ENCODE measurements around the gene TESK1.
"Not testable (repeated sequence)": the region's sequence is repeated elsewhere in the genome, so short reads cannot be mapped to it uniquely, and the experiment has no call there.

Gene TESK1

DNA sequence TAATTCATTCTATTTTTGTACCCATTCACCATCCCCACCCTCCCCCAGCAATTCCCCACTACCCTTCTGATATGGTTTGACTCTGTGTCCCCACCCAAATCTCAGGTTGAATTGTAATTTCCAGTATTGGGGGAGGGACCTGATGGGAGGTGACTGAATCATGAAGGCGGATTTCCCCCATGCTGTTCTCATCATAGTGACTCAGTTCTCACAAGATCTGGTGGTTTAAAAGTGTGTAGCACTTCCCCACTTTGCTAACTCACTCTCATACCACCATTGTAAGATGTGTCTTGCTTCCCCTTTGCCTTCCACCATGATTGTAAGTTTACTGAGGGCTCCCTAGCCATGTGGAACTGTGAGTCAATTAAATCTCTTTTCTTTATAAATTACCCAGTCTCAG, 25.9 kb upstream of the TESK1 start:
- peak in 1 of 2 experiments; percentile 5 for DNase-seq (ENCODE audit: low read depth in 1 of 2, low spot score in 1 of 2)
- Histone ChIP-seq H3K27ac (replicated peaks) (no peak overlapping the region), H3K27me3 (ENCODE audit: insufficient read depth, poor library complexity, severe bottlenecking) (no peaks in the 10 kb centered on the region), H3K4me3 (replicated peaks; ENCODE audit: insufficient read depth, low read length) (no peak overlapping the region)
- TF ChIP-seq, protein P1, sequence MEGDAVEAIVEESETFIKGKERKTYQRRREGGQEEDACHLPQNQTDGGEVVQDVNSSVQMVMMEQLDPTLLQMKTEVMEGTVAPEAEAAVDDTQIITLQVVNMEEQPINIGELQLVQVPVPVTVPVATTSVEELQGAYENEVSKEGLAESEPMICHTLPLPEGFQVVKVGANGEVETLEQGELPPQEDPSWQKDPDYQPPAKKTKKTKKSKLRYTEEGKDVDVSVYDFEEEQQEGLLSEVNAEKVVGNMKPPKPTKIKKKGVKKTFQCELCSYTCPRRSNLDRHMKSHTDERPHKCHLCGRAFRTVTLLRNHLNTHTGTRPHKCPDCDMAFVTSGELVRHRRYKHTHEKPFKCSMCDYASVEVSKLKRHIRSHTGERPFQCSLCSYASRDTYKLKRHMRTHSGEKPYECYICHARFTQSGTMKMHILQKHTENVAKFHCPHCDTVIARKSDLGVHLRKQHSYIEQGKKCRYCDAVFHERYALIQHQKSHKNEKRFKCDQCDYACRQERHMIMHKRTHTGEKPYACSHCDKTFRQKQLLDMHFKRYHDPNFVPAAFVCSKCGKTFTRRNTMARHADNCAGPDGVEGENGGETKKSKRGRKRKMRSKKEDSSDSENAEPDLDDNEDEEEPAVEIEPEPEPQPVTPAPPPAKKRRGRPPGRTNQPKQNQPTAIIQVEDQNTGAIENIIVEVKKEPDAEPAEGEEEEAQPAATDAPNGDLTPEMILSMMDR (IDR thresholded peaks at IDR 0.05; ENCODE audit: insufficient read depth, low read length) = no peak
- TF ChIP-seq SPI1 (IDR thresholded peaks at IDR 0.05; ENCODE audit: borderline replicate concordance, low read depth) (no peak), POLR2AphosphoS5 (IDR thresholded peaks at IDR 0.05; ENCODE audit: low read depth) (no peak), GABPA (IDR thresholded peaks at IDR 0.05; ENCODE audit: low read depth) (no peak)
- TF ChIP-seq, protein P2, sequence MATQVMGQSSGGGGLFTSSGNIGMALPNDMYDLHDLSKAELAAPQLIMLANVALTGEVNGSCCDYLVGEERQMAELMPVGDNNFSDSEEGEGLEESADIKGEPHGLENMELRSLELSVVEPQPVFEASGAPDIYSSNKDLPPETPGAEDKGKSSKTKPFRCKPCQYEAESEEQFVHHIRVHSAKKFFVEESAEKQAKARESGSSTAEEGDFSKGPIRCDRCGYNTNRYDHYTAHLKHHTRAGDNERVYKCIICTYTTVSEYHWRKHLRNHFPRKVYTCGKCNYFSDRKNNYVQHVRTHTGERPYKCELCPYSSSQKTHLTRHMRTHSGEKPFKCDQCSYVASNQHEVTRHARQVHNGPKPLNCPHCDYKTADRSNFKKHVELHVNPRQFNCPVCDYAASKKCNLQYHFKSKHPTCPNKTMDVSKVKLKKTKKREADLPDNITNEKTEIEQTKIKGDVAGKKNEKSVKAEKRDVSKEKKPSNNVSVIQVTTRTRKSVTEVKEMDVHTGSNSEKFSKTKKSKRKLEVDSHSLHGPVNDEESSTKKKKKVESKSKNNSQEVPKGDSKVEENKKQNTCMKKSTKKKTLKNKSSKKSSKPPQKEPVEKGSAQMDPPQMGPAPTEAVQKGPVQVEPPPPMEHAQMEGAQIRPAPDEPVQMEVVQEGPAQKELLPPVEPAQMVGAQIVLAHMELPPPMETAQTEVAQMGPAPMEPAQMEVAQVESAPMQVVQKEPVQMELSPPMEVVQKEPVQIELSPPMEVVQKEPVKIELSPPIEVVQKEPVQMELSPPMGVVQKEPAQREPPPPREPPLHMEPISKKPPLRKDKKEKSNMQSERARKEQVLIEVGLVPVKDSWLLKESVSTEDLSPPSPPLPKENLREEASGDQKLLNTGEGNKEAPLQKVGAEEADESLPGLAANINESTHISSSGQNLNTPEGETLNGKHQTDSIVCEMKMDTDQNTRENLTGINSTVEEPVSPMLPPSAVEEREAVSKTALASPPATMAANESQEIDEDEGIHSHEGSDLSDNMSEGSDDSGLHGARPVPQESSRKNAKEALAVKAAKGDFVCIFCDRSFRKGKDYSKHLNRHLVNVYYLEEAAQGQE (IDR thresholded peaks at IDR 0.05; ENCODE audit: insufficient replicate concordance, low read depth) = no peak

DNA sequence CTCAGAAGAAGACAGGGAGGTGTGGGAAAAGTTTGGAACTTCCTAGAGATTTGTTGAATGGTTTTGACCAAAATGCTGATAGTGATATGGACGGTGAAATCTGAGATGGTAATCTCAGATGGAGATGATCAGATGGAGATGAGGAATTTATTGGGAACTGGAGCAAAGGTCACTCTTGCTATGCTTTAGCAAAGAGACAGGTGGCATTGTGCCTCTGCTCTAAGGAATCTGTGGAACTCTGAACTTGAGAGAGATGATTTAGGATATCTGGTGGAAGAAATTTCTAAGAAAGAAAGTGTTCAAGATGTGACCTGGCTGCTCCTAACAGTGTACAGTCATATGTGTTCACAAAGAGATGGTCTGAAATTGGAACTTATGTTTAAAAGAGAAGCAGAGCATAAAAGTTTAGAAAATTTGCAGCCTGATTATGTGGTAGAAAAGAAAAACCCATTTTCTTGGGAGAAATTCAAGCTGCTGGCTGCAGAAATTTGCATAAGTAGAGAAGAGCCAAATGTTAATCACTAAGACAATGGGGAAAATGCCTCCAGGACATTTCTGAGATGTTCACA, 25.3 kb upstream of the TESK1 start:
- not testable (repeated sequence) for H3K4me3 ChIP-seq (replicated peaks; ENCODE audit: insufficient read depth, low read length); DNase-seq (ENCODE audit: low read depth in 1 of 2, low spot score in 1 of 2); H3K27me3 ChIP-seq (ENCODE audit: insufficient read depth, poor library complexity, severe bottlenecking); H3K27ac ChIP-seq (replicated peaks)

DNA sequence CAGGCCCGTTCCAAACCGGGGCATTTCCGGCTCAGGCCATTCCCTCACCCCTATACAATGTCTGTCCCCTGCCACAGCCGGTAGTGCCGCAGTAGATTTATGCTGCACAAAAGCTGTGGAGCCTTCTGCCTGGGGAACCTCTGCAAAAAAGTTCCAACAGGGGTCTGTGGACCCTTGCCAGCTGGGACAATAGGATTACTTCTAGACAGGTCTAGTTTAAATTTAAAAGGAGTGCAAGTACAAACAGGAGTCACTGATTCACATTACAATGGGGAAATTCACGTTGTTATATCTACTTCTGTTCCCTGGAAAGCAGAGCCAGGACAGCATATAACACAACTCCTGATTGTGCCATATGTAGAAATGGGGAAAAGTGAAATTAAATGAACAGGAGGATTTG, 21.5 kb upstream of the TESK1 start:
- not testable (repeated sequence) for DNase-seq (ENCODE audit: low read depth in 1 of 2, low spot score in 1 of 2); H3K4me3 ChIP-seq (replicated peaks; ENCODE audit: insufficient read depth, low read length); H3K27me3 ChIP-seq (ENCODE audit: insufficient read depth, poor library complexity, severe bottlenecking); H3K27ac ChIP-seq (replicated peaks)

DNA sequence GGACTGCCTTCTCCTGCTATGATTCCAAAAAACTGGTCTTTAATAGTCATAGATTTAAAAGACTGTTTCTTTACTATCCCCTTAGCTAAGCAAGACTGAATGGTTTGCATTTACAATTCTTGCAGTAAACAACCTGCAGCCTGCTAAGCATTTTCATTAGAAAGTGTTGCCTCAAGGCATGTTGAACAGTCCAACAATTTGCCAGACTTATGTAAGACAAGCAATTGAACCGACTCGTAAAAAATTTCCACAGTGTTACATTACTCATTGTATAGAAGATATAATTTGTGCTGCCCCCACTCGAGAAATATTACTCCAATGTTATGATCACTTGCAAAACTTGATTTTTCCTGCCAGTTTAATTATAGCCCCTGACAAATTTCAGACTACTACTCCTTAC, 20.4 kb upstream of the TESK1 start:
- H3K27me3 ChIP-seq (ENCODE audit: insufficient read depth, poor library complexity, severe bottlenecking); H3K4me3 ChIP-seq (replicated peaks; ENCODE audit: insufficient read depth, low read length); H3K27ac ChIP-seq (replicated peaks); DNase-seq (ENCODE audit: low read depth in 1 of 2, low spot score in 1 of 2): not testable (repeated sequence)

DNA sequence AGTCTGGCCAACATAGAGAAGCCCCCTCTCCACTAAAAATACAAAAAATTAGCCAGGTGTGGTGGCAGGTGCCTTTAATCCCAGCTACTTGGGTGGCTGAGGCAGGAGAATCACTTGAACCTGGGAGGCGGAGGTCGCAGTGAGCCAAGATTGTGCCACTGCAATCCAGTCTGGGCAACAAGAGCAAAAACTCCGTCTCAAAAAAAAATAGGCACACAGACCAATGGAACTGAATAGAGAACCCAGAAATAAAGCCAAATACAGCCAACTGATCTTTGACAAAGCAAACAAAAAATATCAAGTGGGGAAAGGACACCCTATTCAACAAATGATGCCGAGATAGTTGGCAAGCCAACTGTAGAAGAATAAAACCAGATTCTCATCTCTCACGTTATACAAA, 16.6 kb upstream of the TESK1 start:
- H3K4me3 ChIP-seq (replicated peaks; ENCODE audit: insufficient read depth, low read length); DNase-seq (ENCODE audit: low read depth in 1 of 2, low spot score in 1 of 2); H3K27me3 ChIP-seq (ENCODE audit: insufficient read depth, poor library complexity, severe bottlenecking); H3K27ac ChIP-seq (replicated peaks): not testable (repeated sequence)

DNA sequence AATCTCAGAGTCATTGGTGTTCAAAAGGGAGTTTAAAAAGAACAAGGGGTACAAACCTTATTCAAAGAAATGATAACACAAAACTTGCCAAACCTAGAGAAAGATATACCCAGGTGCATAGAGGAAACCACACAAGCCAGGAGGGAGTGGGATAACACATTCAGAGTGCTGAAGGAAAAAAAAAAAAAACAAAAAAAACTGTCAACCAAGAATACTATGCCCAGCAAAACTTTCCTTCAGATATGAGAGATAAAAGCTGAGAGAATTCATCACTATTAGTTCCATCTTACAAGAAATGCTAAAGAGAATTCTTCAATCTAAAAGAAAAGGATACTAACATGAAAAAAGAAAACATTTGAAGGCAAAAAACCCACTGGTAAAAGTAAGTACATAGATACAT, 11.5 kb upstream of the TESK1 start:
- no peak overlapping the region for H3K4me3 ChIP-seq (replicated peaks; ENCODE audit: insufficient read depth, low read length)
- DNase-seq (ENCODE audit: low read depth in 1 of 2, low spot score in 1 of 2) = no peak
- no peak overlapping the region for H3K27ac ChIP-seq (replicated peaks)
- TF ChIP-seq SPI1 (IDR thresholded peaks at IDR 0.05; ENCODE audit: borderline replicate concordance, low read depth) = no peak
- TF ChIP-seq, protein P2 (IDR thresholded peaks at IDR 0.05; ENCODE audit: insufficient replicate concordance, low read depth) = no peak
- TF ChIP-seq POLR2AphosphoS5 (IDR thresholded peaks at IDR 0.05; ENCODE audit: low read depth) = no peak
- TF ChIP-seq GABPA (IDR thresholded peaks at IDR 0.05; ENCODE audit: low read depth) = no peak
- TF ChIP-seq, protein P1 (IDR thresholded peaks at IDR 0.05; ENCODE audit: insufficient read depth, low read length) = no peak
- no peaks in the 10 kb centered on the region for H3K27me3 ChIP-seq (ENCODE audit: insufficient read depth, poor library complexity, severe bottlenecking)
